ENCODE measurements around the gene PTEN. TPM values are rescaled to one million over a fixed set of nuclear protein-coding genes. Genes with fewer than 3 reads are reported as not detected.

The PTEN gene
- total RNA-seq, 1 donor from 2014 or later, result 48.5 TPM

- Mint-ChIP-seq H3K4me3 (ENCODE audit: low read depth) (no peak overlapping the region), H3K27ac (no peak overlapping the region), H3K9me3 (no peaks in the 10 kb centered on the region), H3K4me1 (ENCODE audit: low read depth) (peaks cover 7% of the 10 kb centered on the region), H3K27me3 (ENCODE audit: low read depth) (no peaks in the 10 kb centered on the region), H3K36me3 (ENCODE audit: low read depth) (peaks cover 51% of the 10 kb centered on the region)
- intact Hi-C loops (cut with micrococcal nuclease), result no loop called here
- DNase-seq (ENCODE audit: low spot score), result no peak
Measured at GRCh38 chr10:87942884-87943527, 79.6 kb downstream of the PTEN start.

DNA sequence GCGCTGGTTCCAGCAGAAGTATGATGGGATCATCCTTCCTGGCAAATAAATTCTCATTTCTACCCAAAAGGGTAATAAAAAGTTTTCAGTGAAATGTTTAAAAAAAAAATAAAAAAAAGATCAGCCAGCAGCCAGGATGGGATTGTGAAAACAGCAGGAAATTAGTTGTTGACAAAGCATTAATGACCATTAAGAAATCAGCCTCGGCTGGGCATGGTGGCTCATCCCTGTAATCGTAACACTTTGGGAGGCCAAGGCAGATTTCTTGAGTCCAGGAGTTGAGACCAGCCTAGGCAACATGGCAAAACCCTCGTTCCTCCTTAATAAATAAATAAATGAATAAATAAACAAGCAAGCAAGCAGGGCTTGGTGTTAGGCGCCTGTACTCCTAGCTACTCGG, 82.6 kb downstream of the PTEN start:
- Mint-ChIP-seq H3K9me3 (no peaks in the 10 kb centered on the region), H3K27me3 (ENCODE audit: low read depth) (no peaks in the 10 kb centered on the region), H3K4me3 (ENCODE audit: low read depth) (no peak overlapping the region), H3K36me3 (ENCODE audit: low read depth) (peaks cover 39% of the 10 kb centered on the region), H3K4me1 (ENCODE audit: low read depth) (peaks cover 5% of the 10 kb centered on the region), H3K27ac (no peak overlapping the region)
- intact Hi-C loops (cut with micrococcal nuclease), result no loop called here
- no peak for DNase-seq (ENCODE audit: low spot score)

DNA sequence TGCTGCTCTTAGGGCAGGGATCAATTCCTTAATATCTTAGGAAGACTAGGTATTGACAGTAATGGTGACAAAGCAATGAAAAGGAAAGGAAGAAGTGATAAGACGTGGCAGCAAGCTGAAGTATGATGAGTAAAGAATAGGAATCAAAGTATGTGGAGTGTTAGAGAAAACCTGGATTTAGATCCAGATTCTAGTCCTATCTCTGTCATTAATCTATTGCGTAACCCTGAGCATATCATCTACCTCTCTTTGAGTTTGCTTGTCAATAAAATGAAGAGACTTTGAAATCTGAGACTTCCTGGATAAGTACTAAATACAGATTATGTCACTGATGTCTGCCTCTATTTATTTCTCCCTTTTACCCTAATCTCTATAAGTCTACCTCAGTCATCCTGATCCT, 89.2 kb downstream of the PTEN start:
- no peaks in the 10 kb centered on the region for H3K9me3 Mint-ChIP-seq
- peaks cover 1% of the 10 kb centered on the region for H3K4me1 Mint-ChIP-seq (ENCODE audit: low read depth)
- no peak overlapping the region for H3K27ac Mint-ChIP-seq
- DNase-seq (ENCODE audit: low spot score), result no peak
- H3K27me3 Mint-ChIP-seq (ENCODE audit: low read depth), result no peaks in the 10 kb centered on the region
- intact Hi-C loops (cut with micrococcal nuclease), result no loop called here
- no peak overlapping the region for H3K4me3 Mint-ChIP-seq (ENCODE audit: low read depth)
- H3K36me3 Mint-ChIP-seq (ENCODE audit: low read depth), result peaks cover 38% of the 10 kb centered on the region

DNA sequence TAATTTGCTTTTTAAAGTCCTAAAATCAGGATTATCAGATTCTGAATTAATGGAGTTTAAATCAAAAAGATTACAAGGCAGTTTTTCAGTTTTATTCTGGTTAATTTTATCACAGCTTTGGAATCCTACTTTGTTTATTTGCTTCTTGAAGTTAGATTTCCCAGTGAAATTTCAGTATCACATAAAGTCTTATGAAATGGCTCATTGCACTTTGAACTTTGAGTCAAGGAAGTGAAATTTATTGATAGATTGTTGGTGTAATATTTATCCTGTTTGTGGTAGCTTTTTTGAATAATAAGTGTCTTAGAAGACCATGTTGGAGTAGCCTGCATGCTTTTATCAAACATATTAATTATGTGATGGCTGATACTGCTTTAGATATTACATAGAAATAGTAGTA, 92.6 kb downstream of the PTEN start:
- H3K36me3 Mint-ChIP-seq (ENCODE audit: low read depth), result peaks cover 57% of the 10 kb centered on the region
- intact Hi-C loops (cut with micrococcal nuclease), result no loop called here
- H3K9me3 Mint-ChIP-seq, result no peaks in the 10 kb centered on the region
- no peak overlapping the region for H3K4me3 Mint-ChIP-seq (ENCODE audit: low read depth)
- H3K27ac Mint-ChIP-seq, result no peak overlapping the region
- no peaks in the 10 kb centered on the region for H3K27me3 Mint-ChIP-seq (ENCODE audit: low read depth)
- H3K4me1 Mint-ChIP-seq (ENCODE audit: low read depth), result peaks cover 1% of the 10 kb centered on the region
- DNase-seq (ENCODE audit: low spot score), result no peak

DNA sequence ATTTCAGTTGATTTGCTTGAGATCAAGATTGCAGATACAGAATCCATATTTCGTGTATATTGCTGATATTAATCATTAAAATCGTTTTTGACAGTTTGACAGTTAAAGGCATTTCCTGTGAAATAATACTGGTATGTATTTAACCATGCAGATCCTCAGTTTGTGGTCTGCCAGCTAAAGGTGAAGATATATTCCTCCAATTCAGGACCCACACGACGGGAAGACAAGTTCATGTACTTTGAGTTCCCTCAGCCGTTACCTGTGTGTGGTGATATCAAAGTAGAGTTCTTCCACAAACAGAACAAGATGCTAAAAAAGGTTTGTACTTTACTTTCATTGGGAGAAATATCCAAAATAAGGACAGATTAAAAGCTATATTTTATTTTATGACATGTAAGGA, 94.3 kb downstream of the PTEN start:
- DNase-seq (ENCODE audit: low spot score), result no peak
- Mint-ChIP-seq H3K9me3 (no peaks in the 10 kb centered on the region), H3K4me1 (ENCODE audit: low read depth) (peaks cover 1% of the 10 kb centered on the region)

GRCh38 chr10:87960230-87960629, 96.8 kb downstream of the PTEN start:
- Mint-ChIP-seq H3K36me3 (ENCODE audit: low read depth) (peaks cover 59% of the 10 kb centered on the region), H3K9me3 (no peaks in the 10 kb centered on the region), H3K27ac (no peak overlapping the region), H3K27me3 (ENCODE audit: low read depth) (no peaks in the 10 kb centered on the region), H3K4me1 (ENCODE audit: low read depth) (peaks cover 1% of the 10 kb centered on the region), H3K4me3 (ENCODE audit: low read depth) (no peak overlapping the region)
- DNase-seq (ENCODE audit: low spot score), result no peak
- intact Hi-C loops (cut with micrococcal nuclease), result no loop called here

More for the DNA sequence above, 94.3 kb downstream of the PTEN start:
- peaks cover 56% of the 10 kb centered on the region for H3K36me3 Mint-ChIP-seq (ENCODE audit: low read depth)
- intact Hi-C loops (cut with micrococcal nuclease), result no loop called here
- no peak overlapping the region for H3K27ac Mint-ChIP-seq
- H3K4me3 Mint-ChIP-seq (ENCODE audit: low read depth), result no peak overlapping the region
- no peaks in the 10 kb centered on the region for H3K27me3 Mint-ChIP-seq (ENCODE audit: low read depth)

- no peaks in the 10 kb centered on the region for H3K27me3 Mint-ChIP-seq (ENCODE audit: low read depth)
- H3K9me3 Mint-ChIP-seq, result no peaks in the 10 kb centered on the region
- H3K4me1 Mint-ChIP-seq (ENCODE audit: low read depth), result peaks cover 1% of the 10 kb centered on the region
- H3K27ac Mint-ChIP-seq, result no peak overlapping the region
- no peak overlapping the region for H3K4me3 Mint-ChIP-seq (ENCODE audit: low read depth)
- DNase-seq (ENCODE audit: low spot score), result no peak
- peaks cover 63% of the 10 kb centered on the region for H3K36me3 Mint-ChIP-seq (ENCODE audit: low read depth)
- intact Hi-C loops (cut with micrococcal nuclease), result no loop called here
Measured at GRCh38 chr10:87961314-87961713, 97.9 kb downstream of the PTEN start.

DNA sequence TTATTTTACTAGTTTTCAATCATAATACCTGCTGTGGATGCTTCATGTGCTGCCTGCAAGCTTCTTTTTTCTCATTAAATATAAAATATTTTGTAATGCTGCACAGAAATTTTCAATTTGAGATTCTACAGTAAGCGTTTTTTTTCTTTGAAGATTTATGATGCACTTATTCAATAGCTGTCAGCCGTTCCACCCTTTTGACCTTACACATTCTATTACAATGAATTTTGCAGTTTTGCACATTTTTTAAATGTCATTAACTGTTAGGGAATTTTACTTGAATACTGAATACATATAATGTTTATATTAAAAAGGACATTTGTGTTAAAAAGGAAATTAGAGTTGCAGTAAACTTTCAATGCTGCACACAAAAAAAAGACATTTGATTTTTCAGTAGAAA, 103.0 kb downstream of the PTEN start:
- no peak overlapping the region for H3K4me3 Mint-ChIP-seq (ENCODE audit: low read depth)
- H3K9me3 Mint-ChIP-seq, result no peaks in the 10 kb centered on the region
- intact Hi-C loops (cut with micrococcal nuclease), result no loop called here
- no peak overlapping the region for H3K27ac Mint-ChIP-seq
- no peaks in the 10 kb centered on the region for H3K4me1 Mint-ChIP-seq (ENCODE audit: low read depth)
- no peaks in the 10 kb centered on the region for H3K27me3 Mint-ChIP-seq (ENCODE audit: low read depth)
- DNase-seq (ENCODE audit: low spot score), result no peak
- peaks cover 38% of the 10 kb centered on the region for H3K36me3 Mint-ChIP-seq (ENCODE audit: low read depth)

- DNase-seq (ENCODE audit: low spot score), result no peak
- H3K27ac Mint-ChIP-seq, result no peak overlapping the region
- no peak overlapping the region for H3K4me3 Mint-ChIP-seq (ENCODE audit: low read depth)
- intact Hi-C loops (cut with micrococcal nuclease), result no loop called here
- H3K9me3 Mint-ChIP-seq, result no peaks in the 10 kb centered on the region
- H3K36me3 Mint-ChIP-seq (ENCODE audit: low read depth), result peaks cover 4% of the 10 kb centered on the region
- H3K27me3 Mint-ChIP-seq (ENCODE audit: low read depth), result no peaks in the 10 kb centered on the region
- H3K4me1 Mint-ChIP-seq (ENCODE audit: low read depth), result peaks cover 7% of the 10 kb centered on the region
Measured at GRCh38 chr10:87973635-87974034, 110.2 kb downstream of the PTEN start.

GRCh38 chr10:87974130-87974529, 110.7 kb downstream of the PTEN start:
- Mint-ChIP-seq H3K36me3 (ENCODE audit: low read depth) (peaks cover 4% of the 10 kb centered on the region), H3K9me3 (no peaks in the 10 kb centered on the region), H3K4me1 (ENCODE audit: low read depth) (peaks cover 7% of the 10 kb centered on the region), H3K27me3 (ENCODE audit: low read depth) (no peaks in the 10 kb centered on the region), H3K27ac (no peak overlapping the region), H3K4me3 (ENCODE audit: low read depth) (no peak overlapping the region)
- no peak for DNase-seq (ENCODE audit: low spot score)
- intact Hi-C loops (cut with micrococcal nuclease), result no loop called here

DNA sequence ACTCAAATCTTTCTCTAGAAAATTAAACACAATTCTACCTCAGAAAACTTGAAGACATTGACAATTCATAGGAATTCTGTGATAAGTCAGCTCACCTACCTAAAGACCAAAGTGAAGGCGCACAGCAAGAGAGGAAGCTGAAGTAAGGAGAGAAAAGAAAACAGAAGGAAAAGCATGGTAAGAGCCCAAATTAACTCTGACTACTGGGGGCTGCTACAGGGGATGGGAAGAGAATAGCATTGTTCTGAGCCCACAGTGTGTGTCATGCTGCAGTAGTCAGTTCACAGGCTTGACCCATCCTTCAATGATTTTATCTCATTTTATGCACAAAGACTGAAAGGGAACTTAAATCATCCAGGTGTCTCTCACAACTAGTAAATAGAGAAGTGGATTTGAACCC, 111.3 kb downstream of the PTEN start:
- Mint-ChIP-seq H3K27ac (no peak overlapping the region), H3K9me3 (no peaks in the 10 kb centered on the region), H3K4me1 (ENCODE audit: low read depth) (peaks cover 7% of the 10 kb centered on the region), H3K36me3 (ENCODE audit: low read depth) (peaks cover 4% of the 10 kb centered on the region), H3K4me3 (ENCODE audit: low read depth) (no peak overlapping the region), H3K27me3 (ENCODE audit: low read depth) (no peaks in the 10 kb centered on the region)
- intact Hi-C loops (cut with micrococcal nuclease), result no loop called here
- DNase-seq (ENCODE audit: low spot score), result no peak

- DNase-seq (ENCODE audit: low spot score), result no peak
- no peaks in the 10 kb centered on the region for H3K9me3 Mint-ChIP-seq
- intact Hi-C loops (cut with micrococcal nuclease), result no loop called here
- H3K27me3 Mint-ChIP-seq (ENCODE audit: low read depth), result no peaks in the 10 kb centered on the region
- no peak overlapping the region for H3K27ac Mint-ChIP-seq
- H3K4me3 Mint-ChIP-seq (ENCODE audit: low read depth), result no peak overlapping the region
- peaks cover 7% of the 10 kb centered on the region for H3K4me1 Mint-ChIP-seq (ENCODE audit: low read depth)
- peaks cover 3% of the 10 kb centered on the region for H3K36me3 Mint-ChIP-seq (ENCODE audit: low read depth)
Measured at GRCh38 chr10:87976101-87976743, 112.8 kb downstream of the PTEN start.

DNA sequence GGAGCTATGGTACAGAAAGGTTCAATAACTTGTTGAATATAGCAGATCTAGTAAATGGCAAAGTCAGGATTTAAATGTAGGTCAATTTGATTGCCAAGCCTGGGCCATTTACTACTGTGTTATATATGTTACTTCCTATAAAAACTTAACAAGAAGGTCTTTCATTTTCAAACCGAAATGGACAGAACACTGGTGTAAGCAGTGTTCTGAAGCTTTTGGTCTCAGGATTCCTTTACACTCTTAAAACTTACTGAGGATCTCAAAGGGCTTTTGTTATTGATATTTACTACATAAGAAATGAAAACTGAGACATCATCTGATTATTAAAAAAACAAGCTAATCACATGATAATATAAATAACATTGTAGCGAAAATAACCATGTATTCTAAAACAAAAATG, 114.7 kb downstream of the PTEN start:
- H3K9me3 Mint-ChIP-seq, result no peaks in the 10 kb centered on the region
- intact Hi-C loops (cut with micrococcal nuclease), result no loop called here
- H3K4me1 Mint-ChIP-seq (ENCODE audit: low read depth), result peaks cover 7% of the 10 kb centered on the region
- no peaks in the 10 kb centered on the region for H3K36me3 Mint-ChIP-seq (ENCODE audit: low read depth)
- H3K27ac Mint-ChIP-seq, result no peak overlapping the region
- peaks cover 2% of the 10 kb centered on the region for H3K27me3 Mint-ChIP-seq (ENCODE audit: low read depth)
- no peak overlapping the region for H3K4me3 Mint-ChIP-seq (ENCODE audit: low read depth)
- DNase-seq (ENCODE audit: low spot score), result no peak

Data from activated T-helper 2 cell treated with anti-CD3 and anti-CD28 coated beads, Interferon-gamma antibody, Interleukin-2, Interleukin-4, amounts not matched to agents 10 μg/mL and 5 μg/mL and 100 μg/mL, durations not matched to agents 14 hours and 24 hours and 36 hours (primary cell).